ENCODE data around the gene TGM6.

The TGM6 gene

DNA sequence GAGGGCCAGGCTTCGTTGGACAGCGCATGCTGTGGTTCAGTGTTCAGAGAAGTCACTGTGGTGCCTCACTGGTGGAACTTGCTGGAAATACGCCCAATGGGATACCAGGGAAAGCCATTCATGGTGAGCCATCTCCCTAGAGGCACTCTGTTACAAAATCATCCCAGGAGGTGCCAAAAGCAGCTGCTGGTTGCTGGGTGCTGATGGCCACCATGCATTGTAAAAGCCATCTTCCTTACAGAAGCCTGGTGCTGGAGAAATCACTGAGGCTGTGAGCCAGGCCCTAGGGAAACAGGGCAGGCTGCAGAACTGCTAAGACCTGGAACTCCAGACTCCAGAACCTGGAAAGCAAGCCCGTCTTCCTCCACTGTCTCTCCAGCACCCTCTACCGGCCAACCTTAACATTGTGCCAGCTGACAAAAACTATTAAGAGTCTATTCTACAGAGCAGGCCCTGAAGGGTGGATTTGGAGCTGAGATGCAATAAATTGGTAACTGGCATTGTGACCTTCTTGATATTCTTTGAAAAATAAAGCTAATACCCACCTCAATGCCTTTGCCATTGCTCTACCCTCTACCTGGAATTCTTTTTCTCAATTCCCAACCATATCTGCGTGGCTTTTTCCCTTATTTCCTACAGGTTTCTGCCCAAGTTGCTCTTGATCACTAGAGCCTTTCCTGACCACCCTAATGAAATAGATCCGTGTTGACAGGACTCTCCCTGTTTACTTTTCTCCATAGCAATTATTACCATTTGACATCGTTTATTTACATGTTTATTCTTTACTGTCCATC is 71.4 kb downstream of the TGM6 start:
- Histone ChIP-seq H4K91ac (ENCODE audit: low read length) (no peak overlapping the region), H3K79me1 (replicated peaks; ENCODE audit: low read length, poor library complexity, severe bottlenecking) (no peaks in the 10 kb centered on the region), H3K4me3 (ENCODE audit: insufficient read depth in 1 of 2, low read depth in 1 of 2, low read length in 2 of 2) (no peak overlapping the region), H3K4me2 (ENCODE audit: low read length, poor library complexity, severe bottlenecking) (no peak overlapping the region), H3K23ac (ENCODE audit: low read length in 2 of 2) (no peak overlapping the region), H3K36me3 (ENCODE audit: control insufficient read depth in 1 of 2, insufficient read depth in 2 of 2, low read depth in 1 of 2, low read length in 2 of 2) (no peaks in the 10 kb centered on the region), H3K27me3 (ENCODE audit: control insufficient read depth in 1 of 2, insufficient read depth in 1 of 2, low read length in 2 of 2) (no peaks in the 10 kb centered on the region), H2BK15ac (ENCODE audit: low read depth, poor library complexity, severe bottlenecking) (no peak overlapping the region), H3K9me3 (ENCODE audit: control insufficient read depth, low read length) (no peaks in the 10 kb centered on the region), H2AK5ac (ENCODE audit: low read length, severe bottlenecking) (no peak overlapping the region), H2BK5ac (ENCODE audit: low read depth, low read length, poor library complexity, severe bottlenecking) (no peak overlapping the region), H3K4ac (ENCODE audit: low read depth in 1 of 2, low read length in 2 of 2) (no peak overlapping the region), H2BK120ac (ENCODE audit: low read depth, low read length) (no peak overlapping the region), H4K8ac (ENCODE audit: low read length) (no peak overlapping the region), H3K14ac (ENCODE audit: low read length in 2 of 2) (no peak overlapping the region), H3K4me1 (ENCODE audit: control insufficient read depth, insufficient read depth, low read depth, low read length) (peaks cover 1% of the 10 kb centered on the region), H3K9ac (ENCODE audit: low read length) (no peak overlapping the region), H3K18ac (ENCODE audit: low read depth in 1 of 2, low read length in 2 of 2) (no peak overlapping the region), H2BK12ac (ENCODE audit: low read length in 2 of 2) (no peak overlapping the region), H2AFZ (ENCODE audit: low read depth, low read length) (no peak overlapping the region), H3K27ac (ENCODE audit: low read length, poor library complexity, severe bottlenecking) (no peak overlapping the region)
- WGBS = 79% methylated on average over 6 of the region's 8 CpGs
- peak; percentile 65 for DNase-seq

DNA sequence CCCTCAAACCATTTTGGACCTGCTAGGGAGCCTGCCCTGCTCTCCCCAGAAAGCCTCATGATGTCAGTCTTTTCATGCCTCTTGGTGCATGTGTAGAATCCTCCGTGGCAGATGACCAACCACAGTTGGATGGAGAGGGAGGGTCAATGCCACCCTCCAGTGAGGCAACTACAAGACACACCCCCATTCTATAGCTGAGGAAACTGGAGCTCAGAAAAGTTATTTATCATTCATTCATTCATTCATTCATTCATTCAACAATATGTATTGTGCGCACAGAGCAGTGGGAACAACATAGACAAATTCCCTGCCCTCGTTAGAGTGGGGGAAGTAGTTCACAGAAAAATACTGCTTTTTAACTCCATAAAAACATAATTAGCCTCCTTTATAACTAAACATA is 73.1 kb downstream of the TGM6 start:
- 98% methylated on average over 3 of the region's 3 CpGs for WGBS
- no peaks in the 10 kb centered on the region for H3K79me1 ChIP-seq (replicated peaks; ENCODE audit: low read length, poor library complexity, severe bottlenecking)
- H2BK12ac ChIP-seq (ENCODE audit: low read length in 2 of 2) = no peak overlapping the region
- no peaks in the 10 kb centered on the region for H3K9me3 ChIP-seq (ENCODE audit: control insufficient read depth, low read length)
- H2BK5ac ChIP-seq (ENCODE audit: low read depth, low read length, poor library complexity, severe bottlenecking) = no peak overlapping the region
- no peak for DNase-seq
- H3K4me2 ChIP-seq (ENCODE audit: low read length, poor library complexity, severe bottlenecking) = no peak overlapping the region
- H3K18ac ChIP-seq (ENCODE audit: low read depth in 1 of 2, low read length in 2 of 2) = no peak overlapping the region
- no peak overlapping the region for H3K14ac ChIP-seq (ENCODE audit: low read length in 2 of 2)
- H3K27me3 ChIP-seq (ENCODE audit: control insufficient read depth in 1 of 2, insufficient read depth in 1 of 2, low read length in 2 of 2) = no peaks in the 10 kb centered on the region
- H2BK15ac ChIP-seq (ENCODE audit: low read depth, poor library complexity, severe bottlenecking) = no peak overlapping the region
- H2BK120ac ChIP-seq (ENCODE audit: low read depth, low read length) = no peak overlapping the region
- H2AK5ac ChIP-seq (ENCODE audit: low read length, severe bottlenecking) = no peak overlapping the region
- H2AFZ ChIP-seq (ENCODE audit: low read depth, low read length) = no peak overlapping the region
- H3K23ac ChIP-seq (ENCODE audit: low read length in 2 of 2) = no peak overlapping the region
- peaks cover 4 to 12% of the 10 kb centered on the region in 2 experiments for H3K36me3 ChIP-seq (ENCODE audit: control insufficient read depth in 1 of 2, insufficient read depth in 2 of 2, low read depth in 1 of 2, low read length in 2 of 2)
- H3K4me3 ChIP-seq (ENCODE audit: insufficient read depth in 1 of 2, low read depth in 1 of 2, low read length in 2 of 2) = no peak overlapping the region
- H3K9ac ChIP-seq (ENCODE audit: low read length) = no peak overlapping the region
- H3K4me1 ChIP-seq (ENCODE audit: control insufficient read depth, insufficient read depth, low read depth, low read length) = peaks cover 1% of the 10 kb centered on the region
- H4K91ac ChIP-seq (ENCODE audit: low read length) = no peak overlapping the region
- no peak overlapping the region for H3K4ac ChIP-seq (ENCODE audit: low read depth in 1 of 2, low read length in 2 of 2)
- no peak overlapping the region for H4K8ac ChIP-seq (ENCODE audit: low read length)
- H3K27ac ChIP-seq (ENCODE audit: low read length, poor library complexity, severe bottlenecking) = no peak overlapping the region

DNA sequence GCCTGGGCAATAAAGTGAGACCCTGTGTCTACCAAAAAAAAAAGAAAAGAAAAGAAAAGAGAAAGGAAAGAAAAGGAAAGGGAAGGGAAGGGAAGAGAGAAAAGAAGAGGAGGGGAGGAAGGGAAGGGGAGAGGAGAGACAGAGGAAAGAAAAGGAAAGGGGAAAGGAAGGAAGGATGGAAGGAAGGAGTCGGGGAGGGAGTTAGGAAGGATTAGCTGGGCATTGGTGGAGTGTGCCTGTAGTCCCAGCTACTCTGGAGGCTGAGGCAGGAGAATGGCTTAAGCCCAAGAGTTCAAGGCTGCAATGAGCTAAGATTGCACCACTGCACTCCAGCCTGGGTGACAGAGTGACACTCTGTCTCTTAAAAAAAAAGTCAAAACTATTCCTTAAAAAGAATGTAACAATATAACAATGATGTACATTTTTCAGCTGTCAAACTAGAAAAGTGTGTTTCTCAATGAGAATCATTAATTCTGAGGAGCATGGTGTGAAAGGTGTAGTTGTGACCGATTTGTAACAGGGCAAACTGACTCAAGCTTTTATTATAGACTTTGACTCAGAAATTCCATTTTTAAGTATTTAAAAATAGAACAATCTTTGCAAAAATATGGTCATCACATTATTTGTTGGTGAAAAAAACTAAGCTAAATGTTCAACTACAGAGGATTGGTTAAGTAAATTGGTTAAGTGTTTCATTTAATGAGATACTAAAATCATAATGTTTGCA is 75.2 kb downstream of the TGM6 start:
- 100% methylated on average over 1 of the region's 2 CpGs for WGBS
- Histone ChIP-seq H3K9me3 (ENCODE audit: control insufficient read depth, low read length) (no peaks in the 10 kb centered on the region), H3K23ac (ENCODE audit: low read length in 2 of 2) (no peak overlapping the region), H3K79me1 (replicated peaks; ENCODE audit: low read length, poor library complexity, severe bottlenecking) (no peaks in the 10 kb centered on the region), H3K4ac (ENCODE audit: low read depth in 1 of 2, low read length in 2 of 2) (no peak overlapping the region), H3K9ac (ENCODE audit: low read length) (peak overlapping the region; percentile 44), H4K91ac (ENCODE audit: low read length) (no peak overlapping the region), H3K36me3 (ENCODE audit: control insufficient read depth in 1 of 2, insufficient read depth in 2 of 2, low read depth in 1 of 2, low read length in 2 of 2) (peaks cover 7 to 34% of the 10 kb centered on the region in 2 experiments), H3K4me2 (ENCODE audit: low read length, poor library complexity, severe bottlenecking) (no peak overlapping the region), H2BK5ac (ENCODE audit: low read depth, low read length, poor library complexity, severe bottlenecking) (no peak overlapping the region), H3K14ac (ENCODE audit: low read length in 2 of 2) (no peak overlapping the region), H4K8ac (ENCODE audit: low read length) (no peak overlapping the region), H3K4me1 (ENCODE audit: control insufficient read depth, insufficient read depth, low read depth, low read length) (peaks cover 1% of the 10 kb centered on the region), H3K27me3 (ENCODE audit: control insufficient read depth in 1 of 2, insufficient read depth in 1 of 2, low read length in 2 of 2) (no peaks in the 10 kb centered on the region), H2BK120ac (ENCODE audit: low read depth, low read length) (no peak overlapping the region), H2AFZ (ENCODE audit: low read depth, low read length) (no peak overlapping the region), H2BK15ac (ENCODE audit: low read depth, poor library complexity, severe bottlenecking) (no peak overlapping the region), H2BK12ac (ENCODE audit: low read length in 2 of 2) (no peak overlapping the region), H2AK5ac (ENCODE audit: low read length, severe bottlenecking) (no peak overlapping the region), H3K18ac (ENCODE audit: low read depth in 1 of 2, low read length in 2 of 2) (no peak overlapping the region), H3K27ac (ENCODE audit: low read length, poor library complexity, severe bottlenecking) (no peak overlapping the region), H3K4me3 (ENCODE audit: insufficient read depth in 1 of 2, low read depth in 1 of 2, low read length in 2 of 2) (no peak overlapping the region)
- no peak for DNase-seq

DNA sequence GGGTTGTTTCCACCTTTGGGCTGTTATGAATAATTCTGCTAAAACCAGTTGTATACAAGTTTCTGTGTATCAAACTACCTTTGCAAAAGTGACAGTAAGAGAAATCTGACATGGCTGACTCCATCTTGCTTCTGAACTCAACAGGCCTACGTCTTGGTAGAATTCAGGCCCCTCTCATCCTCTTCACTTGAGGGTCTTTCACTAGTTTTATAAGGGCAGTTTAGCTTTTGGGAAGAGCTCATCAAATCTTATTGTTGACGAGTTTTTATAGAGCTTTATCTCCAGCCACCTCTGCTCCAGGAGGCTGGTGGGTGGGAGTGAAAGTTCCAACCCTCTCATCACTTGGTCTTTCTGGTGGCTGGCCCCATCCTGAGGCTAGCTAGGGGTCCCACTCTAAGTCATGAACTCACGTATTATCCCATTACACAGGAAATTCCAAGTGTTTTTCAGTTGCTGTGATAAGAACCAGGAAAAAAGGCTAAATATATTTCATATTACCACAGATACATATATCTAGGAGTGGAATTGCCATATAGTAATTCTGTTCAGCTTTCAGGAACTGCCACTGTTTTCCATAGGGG is 78.3 kb downstream of the TGM6 start:
- Histone ChIP-seq H3K4me3 (ENCODE audit: insufficient read depth in 1 of 2, low read depth in 1 of 2, low read length in 2 of 2) (no peak overlapping the region), H4K8ac (ENCODE audit: low read length) (no peak overlapping the region), H3K27me3 (ENCODE audit: control insufficient read depth in 1 of 2, insufficient read depth in 1 of 2, low read length in 2 of 2) (no peaks in the 10 kb centered on the region), H3K14ac (ENCODE audit: low read length in 2 of 2) (no peak overlapping the region), H2BK15ac (ENCODE audit: low read depth, poor library complexity, severe bottlenecking) (no peak overlapping the region), H3K79me1 (replicated peaks; ENCODE audit: low read length, poor library complexity, severe bottlenecking) (peaks cover 19% of the 10 kb centered on the region), H3K4me1 (ENCODE audit: control insufficient read depth, insufficient read depth, low read depth, low read length) (peaks cover 1% of the 10 kb centered on the region), H3K23ac (ENCODE audit: low read length in 2 of 2) (no peak overlapping the region), H2AK5ac (ENCODE audit: low read length, severe bottlenecking) (no peak overlapping the region), H2AFZ (ENCODE audit: low read depth, low read length) (no peak overlapping the region), H2BK12ac (ENCODE audit: low read length in 2 of 2) (no peak overlapping the region), H3K18ac (ENCODE audit: low read depth in 1 of 2, low read length in 2 of 2) (no peak overlapping the region), H3K36me3 (ENCODE audit: control insufficient read depth in 1 of 2, insufficient read depth in 2 of 2, low read depth in 1 of 2, low read length in 2 of 2) (peaks cover 28 to 65% of the 10 kb centered on the region in 2 experiments), H3K9ac (ENCODE audit: low read length) (no peak overlapping the region), H3K4ac (ENCODE audit: low read depth in 1 of 2, low read length in 2 of 2) (no peak overlapping the region), H3K9me3 (ENCODE audit: control insufficient read depth, low read length) (no peaks in the 10 kb centered on the region), H3K27ac (ENCODE audit: low read length, poor library complexity, severe bottlenecking) (no peak overlapping the region), H4K91ac (ENCODE audit: low read length) (no peak overlapping the region), H2BK120ac (ENCODE audit: low read depth, low read length) (no peak overlapping the region), H3K4me2 (ENCODE audit: low read length, poor library complexity, severe bottlenecking) (no peak overlapping the region), H2BK5ac (ENCODE audit: low read depth, low read length, poor library complexity, severe bottlenecking) (no peak overlapping the region)
- WGBS = 100% methylated on average over 1 of the region's 3 CpGs
- DNase-seq = no peak
